Measurements from ENCODE around the gene ST6GALNAC5.

DNA sequence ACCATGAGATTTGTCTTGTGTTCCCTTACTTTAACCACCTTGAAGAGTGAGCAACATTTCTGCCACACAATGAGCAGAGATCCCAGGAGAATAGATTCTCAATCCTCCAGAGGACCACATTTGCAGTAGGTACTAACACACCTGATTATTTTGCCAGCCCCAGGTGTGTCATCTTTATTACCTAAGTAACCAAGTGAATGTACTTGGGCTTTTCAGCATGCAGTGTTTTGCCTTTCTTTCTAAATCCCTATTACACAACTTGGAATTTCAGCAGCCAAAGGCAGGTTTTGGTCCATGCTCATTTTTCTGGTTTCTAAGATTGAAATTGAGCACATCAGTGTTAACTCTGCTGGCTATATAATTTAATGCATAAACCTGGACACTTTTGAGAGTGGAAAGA lies 43.2 kb upstream of the ST6GALNAC5 start:
- no peak for TF ChIP-seq POLR2A (IDR thresholded peaks at IDR 0.05)
- TF ChIP-seq, protein P1, sequence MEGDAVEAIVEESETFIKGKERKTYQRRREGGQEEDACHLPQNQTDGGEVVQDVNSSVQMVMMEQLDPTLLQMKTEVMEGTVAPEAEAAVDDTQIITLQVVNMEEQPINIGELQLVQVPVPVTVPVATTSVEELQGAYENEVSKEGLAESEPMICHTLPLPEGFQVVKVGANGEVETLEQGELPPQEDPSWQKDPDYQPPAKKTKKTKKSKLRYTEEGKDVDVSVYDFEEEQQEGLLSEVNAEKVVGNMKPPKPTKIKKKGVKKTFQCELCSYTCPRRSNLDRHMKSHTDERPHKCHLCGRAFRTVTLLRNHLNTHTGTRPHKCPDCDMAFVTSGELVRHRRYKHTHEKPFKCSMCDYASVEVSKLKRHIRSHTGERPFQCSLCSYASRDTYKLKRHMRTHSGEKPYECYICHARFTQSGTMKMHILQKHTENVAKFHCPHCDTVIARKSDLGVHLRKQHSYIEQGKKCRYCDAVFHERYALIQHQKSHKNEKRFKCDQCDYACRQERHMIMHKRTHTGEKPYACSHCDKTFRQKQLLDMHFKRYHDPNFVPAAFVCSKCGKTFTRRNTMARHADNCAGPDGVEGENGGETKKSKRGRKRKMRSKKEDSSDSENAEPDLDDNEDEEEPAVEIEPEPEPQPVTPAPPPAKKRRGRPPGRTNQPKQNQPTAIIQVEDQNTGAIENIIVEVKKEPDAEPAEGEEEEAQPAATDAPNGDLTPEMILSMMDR (IDR thresholded peaks at IDR 0.05) = no peak

Measured in Peyer's patch (tissue), 4 donors.